Right forelimb (tissue), 1 donor: ENCODE results near the gene PPA2.
"Not testable (repeated sequence)": the region's sequence is repeated elsewhere in the genome, so short reads cannot be mapped to it uniquely, and the experiment has no call there.

ENCODE experiments used
- DNase-seq: peaks from one replicate; pipeline ENCODE4 v3.0.0-alpha.2; 2018

PPA2 gene

DNA sequence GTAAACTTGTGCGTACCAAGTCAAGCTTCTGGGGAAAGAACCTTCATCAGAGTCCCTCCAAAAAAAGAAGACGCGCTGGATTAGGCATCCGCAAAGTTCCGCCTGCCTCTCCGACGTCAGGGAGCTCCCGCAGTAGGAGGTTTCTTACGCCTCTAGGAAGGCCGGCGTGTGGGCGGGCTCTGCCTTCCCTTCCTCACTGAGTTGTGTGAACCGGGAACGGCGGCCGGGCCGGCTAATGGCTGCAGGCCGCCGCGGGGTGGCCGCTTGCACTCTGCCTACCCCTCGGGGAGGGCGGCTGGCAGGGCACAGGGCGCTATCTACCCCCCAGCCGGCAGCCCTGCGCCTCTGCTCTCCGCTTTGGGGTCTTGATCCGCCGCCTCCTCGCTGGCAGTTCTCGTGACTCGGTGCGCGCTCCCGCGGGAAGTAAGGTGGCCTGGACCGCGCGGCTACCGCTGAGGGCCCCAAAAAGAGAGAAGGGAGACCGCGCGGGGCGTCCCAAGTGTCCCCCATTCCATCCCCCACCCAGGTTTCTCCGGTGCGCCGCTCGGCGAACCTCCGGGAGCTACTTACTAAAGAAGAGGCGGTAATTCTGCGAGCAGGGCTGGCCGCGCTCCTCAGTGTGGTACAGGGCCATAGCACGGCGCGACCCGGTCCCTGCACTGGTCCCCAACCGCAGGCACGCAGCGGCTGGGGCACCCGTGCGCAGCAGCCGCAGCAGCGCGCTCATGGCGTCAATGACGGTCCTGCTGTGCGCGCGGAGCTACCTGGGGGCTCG lies at the start of gene PPA2:
Gene PPA2 (minus strand): TSS at position 739 of the 775 bp plus-strand sequence. CDS start 12 bp downstream, at position 727.
- DNase-seq = peak; percentile 90

DNA sequence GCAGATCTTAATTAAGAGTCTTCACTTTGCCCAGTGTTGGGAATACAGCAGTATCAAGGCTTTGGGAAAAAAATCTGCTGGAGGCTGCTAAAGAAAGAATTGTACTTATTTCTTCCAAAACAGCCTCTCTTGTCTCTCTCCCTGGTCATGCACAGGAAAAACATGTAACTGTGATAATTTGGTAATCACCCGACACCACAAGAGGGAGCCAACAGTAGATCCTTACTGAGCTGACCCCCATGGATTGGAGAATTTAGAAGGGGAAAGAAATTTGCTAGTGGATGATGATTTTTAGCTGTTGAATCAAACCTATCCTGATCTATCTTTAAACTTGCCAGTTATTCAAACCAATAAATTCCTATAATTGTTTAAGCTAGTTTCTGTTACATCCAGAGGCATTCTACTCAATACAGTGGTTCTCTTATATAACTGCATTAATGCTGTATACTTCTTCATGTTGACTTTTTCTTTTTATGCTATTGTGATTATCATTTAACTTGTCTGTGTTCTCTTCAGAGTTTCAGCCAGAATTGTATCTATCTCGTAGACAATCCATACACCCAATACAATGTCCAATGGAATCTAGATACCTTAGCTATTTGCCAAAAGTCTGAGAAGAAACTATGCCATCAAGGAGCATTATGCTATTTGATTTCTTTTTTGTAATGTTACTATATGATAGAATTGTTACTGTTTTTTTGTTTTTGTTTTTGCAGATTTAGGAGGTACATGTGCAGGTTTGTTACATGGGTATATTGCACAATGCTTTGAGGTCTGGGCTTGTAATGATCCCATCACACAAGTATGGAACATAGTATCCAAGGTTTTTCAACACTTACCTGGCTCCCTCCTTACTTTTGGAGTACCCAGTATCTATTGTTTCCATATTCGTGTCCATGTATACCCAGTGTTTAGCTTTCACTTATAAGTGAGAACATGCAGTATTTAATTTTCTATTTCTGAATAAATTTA lies 47.2 kb upstream of the PPA2 start:
- no peak for DNase-seq

DNA sequence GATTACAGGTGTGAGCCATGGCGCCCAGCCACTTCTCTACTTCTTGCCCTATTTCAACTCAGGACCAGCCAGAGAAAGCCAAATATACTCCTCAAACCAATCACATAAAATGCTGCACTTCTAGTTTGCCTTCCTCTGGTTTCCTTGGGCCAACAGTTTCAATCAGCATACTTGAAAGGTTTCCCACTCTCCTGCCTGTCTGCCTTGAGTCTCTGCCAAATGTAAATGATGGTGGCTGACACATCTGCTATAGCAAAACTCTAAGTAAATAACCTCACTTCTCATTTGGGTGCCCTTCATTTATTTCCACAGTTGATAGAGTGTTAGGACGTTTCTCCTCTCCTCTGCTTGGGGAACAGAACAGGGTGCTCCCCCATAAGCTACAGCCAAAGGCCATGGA lies 36.4 kb upstream of the PPA2 start:
- DNase-seq = no peak

DNA sequence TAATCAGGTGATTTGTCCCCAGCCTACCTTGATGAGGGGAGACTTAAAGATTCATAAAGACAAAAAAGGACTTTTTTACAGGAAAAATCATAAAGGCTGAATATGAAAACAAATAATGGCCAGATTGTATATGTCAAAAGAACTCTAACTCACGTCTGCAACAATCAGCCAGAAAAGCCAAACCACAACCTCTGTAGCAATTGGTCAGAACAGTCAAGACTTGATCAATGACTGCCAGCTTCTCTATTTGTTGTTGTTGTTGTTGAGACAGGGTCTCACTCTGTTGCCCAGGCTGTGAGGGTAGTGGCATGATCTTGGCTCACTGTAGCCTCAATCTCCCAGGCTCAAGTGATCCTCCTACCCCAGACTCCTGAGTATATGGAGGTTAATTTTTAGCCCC lies 35.9 kb upstream of the PPA2 start:
- DNase-seq = no peak

DNA sequence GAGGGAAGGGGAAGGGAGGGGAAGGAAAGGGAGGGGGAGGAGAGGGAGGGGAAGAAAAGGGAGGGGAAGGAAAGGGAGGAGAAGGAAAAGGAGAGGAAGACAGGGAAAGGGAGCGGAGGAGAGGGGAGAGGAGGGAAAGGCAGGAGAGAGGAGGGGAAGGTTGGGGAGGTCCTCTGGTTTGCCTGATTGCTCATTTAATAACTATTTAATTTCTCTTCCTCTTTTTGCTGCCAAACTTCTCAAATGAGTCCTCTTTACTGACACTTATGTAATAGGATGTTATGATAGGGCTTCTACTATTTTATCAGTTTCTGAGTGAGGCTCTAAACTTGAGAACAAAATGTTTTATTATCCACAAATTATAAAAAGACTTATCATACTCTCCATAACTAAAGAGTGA lies 35.4 kb upstream of the PPA2 start:
- no peak for DNase-seq

DNA sequence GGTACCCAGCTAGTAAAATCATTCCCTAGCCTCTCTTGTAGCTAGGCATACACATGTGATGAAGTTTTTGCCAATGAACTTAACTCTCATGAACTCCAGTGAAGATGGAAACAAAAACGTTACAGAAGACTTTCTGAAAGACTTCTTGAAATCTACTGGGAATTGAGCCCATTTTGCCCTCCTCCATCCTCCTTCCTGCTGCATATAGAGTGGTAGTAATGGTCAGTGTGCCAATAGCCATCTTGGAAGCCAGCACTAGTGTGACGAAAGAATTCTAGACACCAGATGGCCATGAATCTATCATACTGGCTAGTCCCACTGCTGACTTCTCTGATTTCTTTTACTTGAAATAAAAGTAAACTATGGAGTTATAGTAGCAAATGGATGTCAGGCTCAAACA lies 30.9 kb upstream of the PPA2 start:
- no peak for DNase-seq

DNA sequence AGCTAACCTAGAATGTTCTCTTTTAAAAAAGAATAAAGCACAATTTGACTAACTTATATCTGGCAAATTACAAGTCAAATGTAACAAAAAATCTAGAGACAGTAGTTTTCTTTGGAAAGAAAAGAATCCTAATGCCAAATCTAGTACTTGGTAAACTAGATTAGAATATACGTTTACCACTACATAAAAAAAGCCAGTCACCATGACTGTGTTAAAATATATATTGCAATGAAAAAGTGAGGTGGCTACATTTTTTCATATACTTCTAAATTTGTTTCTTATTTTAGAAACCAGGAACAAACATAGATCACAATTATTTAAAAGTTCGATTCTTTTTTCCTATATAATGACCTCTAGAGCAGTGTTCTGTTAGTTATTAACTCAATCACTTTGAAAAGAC lies 29.6 kb upstream of the PPA2 start:
- DNase-seq = no peak

DNA sequence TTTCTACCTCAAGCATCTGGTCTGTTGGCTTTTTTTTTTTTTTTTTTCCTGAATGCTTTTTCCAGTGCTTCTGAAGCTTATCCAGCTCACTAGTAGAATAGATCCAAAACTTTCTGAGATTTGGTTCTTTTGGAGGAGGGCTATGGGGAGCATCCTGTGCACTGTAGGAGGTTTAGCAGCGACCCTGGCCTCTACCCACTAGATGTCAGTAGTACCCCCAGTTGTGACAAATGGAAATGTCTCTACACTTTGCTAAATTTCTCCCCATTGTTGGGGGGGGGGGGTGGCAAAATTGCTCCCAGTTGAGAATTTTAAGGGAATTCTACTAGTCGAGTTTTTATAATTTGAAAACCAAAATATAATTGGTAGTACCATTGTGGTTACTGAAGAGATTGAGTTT lies 23.0 kb upstream of the PPA2 start:
- DNase-seq = no peak

DNA sequence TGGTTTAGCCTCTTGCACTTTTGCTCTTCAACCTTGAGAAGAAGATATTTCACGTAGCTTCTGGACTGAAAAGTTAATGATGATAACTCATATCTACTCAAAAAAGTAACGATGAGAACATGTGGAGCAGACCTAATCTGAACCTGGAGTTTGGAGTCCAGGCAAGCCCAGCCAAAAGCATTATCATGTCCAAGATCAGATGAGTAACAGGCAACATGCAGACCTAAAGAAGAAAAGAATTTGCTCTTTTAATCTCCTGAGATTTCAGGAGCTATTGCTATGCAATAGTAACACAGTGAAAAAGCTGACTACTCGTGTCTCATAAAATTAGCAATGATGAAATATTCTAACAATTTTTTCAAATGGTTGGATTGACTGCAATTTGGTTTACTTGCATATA lies 21.8 kb upstream of the PPA2 start:
- no peak for DNase-seq

DNA sequence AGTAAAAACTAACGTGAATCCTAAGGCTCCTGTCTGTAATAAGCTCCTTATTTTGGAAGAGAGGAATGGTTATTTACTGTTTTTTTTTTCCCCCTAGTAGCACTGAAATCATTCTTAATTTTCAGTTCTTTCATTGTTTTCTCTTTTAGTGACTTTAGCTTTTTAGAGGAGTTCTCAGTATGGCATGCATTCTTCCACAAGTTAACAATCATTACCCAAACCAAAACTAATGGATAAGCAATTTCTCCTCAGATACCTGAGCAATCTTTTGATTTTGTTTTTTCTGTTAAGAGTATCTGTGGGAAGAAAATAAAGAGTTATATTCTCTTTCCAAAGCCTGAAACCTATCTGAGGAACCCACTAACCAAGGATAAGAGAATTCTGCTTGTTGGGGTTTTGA lies 16.7 kb upstream of the PPA2 start:
- DNase-seq = no peak

DNA sequence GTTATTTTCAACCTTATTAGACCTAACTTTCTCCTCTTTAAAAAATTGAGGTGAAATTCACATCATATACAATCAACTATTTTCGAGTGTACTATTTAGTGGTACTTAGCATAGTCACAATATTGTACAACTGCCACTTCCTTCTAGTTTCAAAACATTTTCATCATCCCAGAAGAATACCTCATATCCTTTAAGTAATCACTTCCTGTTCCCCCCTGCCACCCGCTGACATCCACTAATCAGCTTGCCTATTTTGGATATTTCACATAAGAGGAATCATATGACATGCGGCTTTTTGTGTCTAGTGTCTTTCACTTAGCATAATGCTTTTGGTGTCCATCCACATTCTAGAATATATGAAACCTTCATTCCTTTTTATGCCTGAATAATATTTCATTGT lies 10.0 kb upstream of the PPA2 start:
- no peak for DNase-seq

DNA sequence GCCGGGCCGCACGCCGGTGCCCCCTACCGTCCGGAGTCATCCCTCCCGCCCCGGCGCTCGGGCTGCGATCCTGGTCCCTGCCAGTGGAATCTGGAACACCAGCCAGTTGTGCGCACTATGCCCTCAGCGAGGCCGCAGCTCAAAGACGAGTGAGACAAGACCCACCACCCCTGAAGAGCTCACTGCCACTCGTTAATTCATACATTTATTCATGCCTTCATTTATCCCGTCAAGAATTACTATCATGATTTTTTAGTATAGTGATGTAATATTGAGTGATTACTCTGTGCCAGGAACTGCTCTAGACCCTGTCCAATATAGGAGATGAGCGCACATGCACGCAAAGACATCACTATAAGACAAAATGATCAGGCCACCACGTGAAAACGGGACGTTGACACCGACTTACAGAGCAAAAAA lies 247 bp upstream of the PPA2 start:
- peak; percentile 92 for DNase-seq

DNA sequence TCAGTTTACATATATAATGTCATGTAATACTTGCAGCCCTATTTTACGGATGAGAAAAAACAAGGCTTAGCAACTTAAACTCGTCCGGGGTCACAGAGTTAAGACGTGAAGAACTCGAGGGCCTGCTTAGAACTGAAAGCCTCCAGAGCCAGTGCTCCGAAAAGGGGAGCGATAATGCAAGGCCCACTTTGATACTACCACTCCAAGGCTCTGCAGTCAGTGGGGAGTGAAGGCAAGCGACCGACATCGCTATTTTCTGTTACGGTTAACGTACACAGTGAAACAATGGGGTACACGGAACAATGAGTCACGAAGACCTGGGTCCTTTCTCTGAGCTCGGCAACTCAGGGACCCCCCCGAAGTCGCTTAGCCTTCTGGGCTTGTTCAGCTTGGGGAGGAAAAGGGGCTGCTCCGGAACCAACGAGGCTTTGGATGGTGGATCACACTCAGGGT lies 965 bp downstream of the PPA2 start:
- DNase-seq = no peak

DNA sequence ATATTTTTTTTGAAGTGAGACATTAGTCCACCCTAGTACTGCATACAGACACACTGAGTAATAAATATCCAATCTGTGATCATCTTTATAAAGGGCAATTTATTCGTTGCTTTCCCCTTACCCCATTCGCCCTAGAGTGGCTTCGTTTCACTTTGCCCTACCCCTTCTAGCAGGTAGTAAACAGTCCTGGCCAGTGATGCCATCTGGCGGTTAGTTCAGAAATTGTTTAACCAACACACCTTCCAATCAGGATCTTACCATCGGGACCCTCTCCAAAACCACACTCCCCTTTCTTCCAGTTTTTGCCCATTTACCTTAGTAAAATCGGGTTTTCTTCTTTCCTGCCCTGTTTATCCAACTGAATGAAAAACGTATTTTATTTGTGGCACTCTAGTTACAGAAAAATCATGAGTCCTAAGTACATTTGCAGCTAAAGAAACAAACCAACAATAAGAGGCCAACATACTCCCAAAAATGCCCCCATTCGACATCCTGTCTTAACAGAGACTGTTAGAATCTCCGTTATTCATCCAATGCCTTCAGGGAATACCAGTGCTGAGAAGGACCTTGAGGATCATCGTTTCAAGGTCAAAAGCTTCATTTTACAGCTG lies 2.2 kb downstream of the PPA2 start:
- DNase-seq = peak; percentile 69

DNA sequence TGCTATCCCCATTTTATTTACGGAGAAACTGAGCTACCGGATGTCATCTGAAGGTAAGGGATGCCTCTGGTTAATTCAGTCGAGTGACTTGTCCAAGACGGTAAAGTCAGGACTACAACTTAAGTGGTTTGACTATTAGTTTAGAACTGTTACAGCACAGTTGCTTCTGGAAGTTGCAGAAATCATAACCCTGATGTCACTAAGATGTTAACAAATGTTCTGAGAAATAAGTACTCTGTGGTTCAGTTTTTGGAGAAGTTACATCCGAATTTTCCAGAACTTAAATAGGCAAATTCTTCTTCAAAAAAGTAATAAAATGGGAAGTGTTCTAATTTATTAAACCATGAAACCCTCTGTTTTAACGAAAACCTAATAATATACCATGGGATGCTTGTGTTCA lies 3.1 kb downstream of the PPA2 start:
- no peak for DNase-seq

DNA sequence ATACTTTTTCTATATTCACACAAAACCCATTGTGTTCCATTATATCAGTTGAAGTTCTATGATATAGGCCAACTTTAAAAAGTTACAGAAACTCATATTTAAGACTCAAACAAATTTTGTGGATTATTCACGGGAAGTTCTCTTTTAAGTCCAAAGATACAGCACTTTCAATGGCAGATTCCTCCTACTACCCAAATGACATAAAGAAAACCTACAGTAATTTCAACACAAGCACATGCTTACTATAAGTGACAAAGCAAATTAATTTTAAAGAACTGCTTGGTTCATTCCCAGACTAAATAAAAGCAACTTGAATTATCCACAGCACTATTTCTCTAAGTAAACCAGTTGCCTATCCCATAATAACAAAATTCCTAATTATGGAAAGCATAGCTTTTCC lies 4.1 kb downstream of the PPA2 start:
- no peak for DNase-seq

DNA sequence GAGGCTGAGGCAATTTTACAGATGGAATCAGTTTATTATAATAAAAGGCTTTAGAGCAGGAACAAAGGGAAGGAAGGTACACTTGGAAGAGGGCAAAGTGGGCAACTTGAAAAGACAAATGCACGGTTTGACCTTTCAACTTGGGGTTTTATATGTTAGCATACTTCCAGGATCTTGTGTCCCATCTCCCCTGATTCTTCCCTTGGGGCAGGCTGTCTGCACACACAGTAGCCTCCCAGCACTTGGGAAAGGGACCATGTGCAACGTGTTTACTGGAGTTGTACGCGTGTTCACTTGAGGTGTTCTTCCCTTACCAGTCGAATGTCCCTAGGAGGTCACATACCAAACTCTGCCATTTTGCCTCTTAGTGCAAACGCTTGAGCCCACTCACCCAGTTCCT lies 7.3 kb downstream of the PPA2 start:
- DNase-seq = no peak

DNA sequence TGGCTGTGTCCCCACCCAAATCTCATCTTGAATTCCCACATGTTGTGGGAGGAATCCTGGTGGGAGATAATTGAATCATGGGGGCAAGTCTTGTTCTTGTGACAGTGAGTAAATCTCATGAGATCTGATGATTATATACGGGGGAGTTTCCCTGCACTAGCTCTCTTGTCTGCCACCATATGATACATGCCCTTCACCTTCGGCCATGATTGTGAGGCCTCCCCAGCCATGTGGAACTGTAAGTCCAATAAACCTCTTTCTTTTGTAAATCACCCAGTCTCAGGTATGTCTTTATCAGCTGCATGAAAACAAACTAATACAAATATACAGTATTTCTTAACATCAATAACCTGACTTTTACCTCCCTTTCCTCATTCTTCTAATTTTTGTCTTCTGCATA lies 9.3 kb downstream of the PPA2 start:
- DNase-seq = not testable (repeated sequence)

DNA sequence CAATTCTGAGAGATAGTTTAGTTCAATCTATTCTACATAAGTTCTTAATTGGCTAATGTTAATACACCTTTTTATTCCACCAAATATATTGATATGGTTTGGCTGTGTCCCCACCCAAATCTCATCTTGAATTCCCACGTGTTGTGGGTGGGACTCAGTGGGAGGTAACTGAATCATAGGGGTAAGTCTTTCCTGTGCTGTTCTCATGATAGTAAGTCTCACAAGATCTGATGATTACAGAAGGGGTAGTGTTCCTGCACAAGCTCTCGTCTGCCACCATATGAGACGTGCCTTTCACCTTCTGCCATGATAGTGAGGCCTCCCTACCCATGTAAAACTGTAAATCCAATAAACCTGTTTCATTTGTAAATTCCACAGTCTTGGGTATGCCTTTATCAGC lies 11.3 kb downstream of the PPA2 start:
- no peak for DNase-seq

DNA sequence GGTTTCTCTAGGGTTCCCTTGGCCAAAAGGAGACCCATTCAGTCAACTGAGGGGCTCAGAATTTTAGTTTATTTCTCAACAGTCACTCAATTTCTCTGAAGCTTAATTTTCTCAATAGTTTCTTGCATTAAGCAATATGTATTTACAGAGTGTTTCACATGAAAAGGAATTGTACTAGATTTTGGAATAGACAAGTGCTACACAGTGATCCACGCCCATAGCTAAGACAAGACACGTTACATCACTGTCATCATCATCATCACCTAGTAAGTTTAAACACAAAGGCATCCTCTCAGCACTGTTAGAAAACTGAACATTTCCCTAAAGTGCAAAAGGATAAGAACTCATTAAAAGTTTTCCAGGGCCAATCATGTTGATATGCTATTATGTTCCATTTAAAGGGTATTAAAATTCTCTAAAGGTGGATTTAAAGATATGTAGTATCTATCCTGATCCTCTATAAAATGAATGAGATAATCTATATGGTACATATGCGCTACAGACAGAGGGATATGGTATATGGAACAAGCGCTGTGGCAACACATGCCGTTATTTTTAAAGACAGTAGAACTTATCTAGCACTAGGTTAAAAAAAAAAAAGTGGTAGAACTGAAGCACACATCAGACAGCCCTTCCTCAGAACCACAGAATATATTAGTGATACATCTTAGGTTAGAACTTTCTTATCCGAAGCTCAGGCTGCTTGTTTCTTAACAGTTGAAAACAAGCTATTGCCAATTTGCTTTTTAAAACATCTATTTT lies 12.1 kb downstream of the PPA2 start:
- no peak for DNase-seq

DNA sequence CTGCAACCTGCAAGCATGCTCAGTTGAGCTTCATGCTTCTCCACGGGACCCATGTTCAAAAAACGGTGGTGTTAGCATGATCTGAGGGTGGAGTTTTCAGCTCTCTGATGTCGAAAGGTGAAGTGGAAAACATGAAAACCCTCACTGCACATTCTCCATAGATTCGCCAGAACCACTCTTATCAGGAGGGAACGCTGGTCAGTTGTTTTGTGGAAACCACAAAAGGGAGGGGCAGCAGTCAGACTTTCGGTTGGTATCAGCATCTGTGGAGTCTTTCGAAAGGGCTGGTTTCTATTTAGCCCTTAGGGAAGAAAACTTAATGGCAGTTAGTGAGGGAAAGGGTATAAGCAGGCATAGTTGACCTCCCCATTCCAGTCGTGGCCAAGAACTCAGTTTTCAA lies 12.6 kb downstream of the PPA2 start:
- DNase-seq = no peak

DNA sequence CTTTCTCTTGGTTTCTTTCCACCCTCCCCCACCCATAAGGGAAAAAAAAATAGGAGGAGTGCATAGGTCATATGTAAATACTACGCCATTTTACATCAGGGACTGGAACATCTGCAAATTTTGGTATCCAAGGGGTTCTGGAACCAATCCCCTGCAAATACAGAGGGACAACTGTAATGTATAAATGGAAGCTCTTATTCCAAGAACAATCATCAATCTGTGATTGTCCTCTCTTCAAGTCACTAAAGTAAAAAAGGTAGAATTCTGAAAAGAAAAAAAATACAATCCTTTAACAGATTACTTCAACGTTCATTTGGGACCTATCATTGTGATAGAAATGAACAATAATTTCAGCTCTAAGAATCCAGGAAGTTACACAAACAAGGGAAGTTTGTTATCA lies 13.6 kb downstream of the PPA2 start:
- DNase-seq = no peak

DNA sequence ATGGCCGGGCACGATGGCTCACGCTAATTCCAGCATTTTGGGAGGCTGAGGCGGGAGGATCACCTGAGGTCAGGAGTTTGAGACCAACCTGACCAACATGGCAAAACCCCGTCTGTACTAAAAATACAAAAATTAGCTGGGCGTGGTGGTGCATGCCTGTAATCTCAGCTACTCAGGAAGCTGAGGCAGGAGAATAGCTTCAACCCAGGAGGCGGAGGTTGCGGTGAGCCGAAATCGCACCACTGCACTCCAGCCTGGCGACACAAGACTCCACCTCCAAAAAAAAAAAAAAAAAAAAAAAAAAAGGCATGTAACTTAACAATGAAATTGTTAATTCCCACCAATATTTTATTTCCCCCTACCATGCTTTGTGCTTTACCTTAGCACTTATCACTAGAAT lies 15.3 kb downstream of the PPA2 start:
- not testable (repeated sequence) for DNase-seq
